HG03039 (cell line): Measurements from ENCODE around the gene ASH1L.
"Not testable (repeated sequence)": the region's sequence is repeated elsewhere in the genome, so short reads cannot be mapped to it uniquely, and the experiment has no call there.

Experiments used
- ATAC-seq: cut with Tn5 transposase; IDR thresholded peaks from one replicate; pipeline ENCODE4 v1.9.1; 2021; ENCODE audit warnings: mild to moderate bottlenecking, moderate library complexity; ENCODE audit not compliant: unreplicated experiment

The ASH1L gene

DNA sequence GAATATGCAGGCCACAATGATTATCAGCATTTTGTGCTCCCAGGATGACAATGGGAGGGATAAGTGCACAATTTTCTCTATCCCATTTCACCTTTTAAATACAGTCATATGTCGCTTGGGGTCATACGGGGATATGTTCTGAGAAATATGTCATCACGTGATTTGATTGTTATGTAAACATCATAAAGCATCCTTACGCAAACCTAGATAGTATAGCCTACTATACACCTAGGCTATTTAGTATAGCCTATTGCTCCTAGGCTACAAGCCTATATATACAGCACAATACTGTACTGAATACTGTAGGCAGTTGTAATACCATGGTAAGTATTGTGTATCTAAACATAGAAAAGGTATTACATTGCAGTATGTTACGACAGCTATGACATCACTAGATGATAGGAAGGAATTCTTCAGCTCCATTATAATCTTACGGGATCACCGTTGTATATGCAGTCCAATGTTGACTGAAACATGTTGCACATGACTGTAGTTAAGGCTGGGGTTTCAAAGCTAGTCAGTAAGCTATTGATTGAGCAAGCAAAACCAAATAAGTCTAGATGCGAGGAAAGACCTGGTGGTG, 223.0 kb downstream of the ASH1L start:
- no peak for ATAC-seq

DNA sequence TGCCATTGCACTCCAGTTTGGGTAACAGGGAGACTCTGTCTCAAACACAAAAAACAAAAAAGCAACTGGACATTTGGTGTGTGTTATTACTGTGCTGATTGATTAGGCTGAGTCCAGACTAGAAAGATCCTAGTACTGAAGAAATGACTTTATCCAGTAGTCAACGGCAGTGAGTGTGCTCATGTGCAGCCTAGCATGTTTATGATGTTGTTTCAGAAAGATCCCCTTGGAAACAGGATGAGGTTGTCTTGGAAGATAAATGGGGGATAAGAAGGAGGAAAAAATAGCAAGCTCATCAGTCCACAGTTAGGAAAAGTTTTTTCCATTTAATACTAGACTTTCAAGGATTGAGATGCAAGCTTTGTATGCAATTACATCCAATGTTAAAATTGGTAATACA, 227.6 kb downstream of the ASH1L start:
- ATAC-seq, result no peak

DNA sequence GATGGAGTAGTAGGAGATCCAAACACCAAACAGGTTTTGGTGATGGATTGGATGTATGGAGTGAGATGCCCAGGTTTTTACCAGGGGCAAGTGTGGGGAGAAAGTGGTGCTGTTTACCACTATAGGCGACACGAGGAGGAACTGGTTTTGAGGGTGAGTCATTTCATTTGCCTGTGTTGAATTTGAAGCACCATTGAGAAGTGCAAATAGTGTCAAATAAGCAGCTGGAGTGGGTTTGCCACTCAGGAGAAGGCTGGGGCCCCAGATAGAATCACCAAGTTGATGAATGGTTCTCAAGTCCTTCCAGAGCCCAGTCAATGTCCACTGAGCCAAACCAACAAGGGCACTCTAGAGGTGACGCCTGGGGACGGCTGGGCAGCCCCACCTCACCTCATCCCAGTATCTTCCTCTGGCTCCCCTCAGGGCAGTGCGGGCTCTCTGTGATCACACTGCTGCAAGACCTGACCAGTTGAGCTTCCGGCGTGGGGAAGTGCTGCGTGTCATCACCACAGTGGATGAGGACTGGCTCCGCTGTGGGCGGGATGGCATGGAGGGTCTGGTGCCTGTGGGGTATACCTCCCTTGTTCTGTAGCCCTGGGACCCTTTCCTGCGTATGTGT, 232.5 kb downstream of the ASH1L start:
- no peak for ATAC-seq

DNA sequence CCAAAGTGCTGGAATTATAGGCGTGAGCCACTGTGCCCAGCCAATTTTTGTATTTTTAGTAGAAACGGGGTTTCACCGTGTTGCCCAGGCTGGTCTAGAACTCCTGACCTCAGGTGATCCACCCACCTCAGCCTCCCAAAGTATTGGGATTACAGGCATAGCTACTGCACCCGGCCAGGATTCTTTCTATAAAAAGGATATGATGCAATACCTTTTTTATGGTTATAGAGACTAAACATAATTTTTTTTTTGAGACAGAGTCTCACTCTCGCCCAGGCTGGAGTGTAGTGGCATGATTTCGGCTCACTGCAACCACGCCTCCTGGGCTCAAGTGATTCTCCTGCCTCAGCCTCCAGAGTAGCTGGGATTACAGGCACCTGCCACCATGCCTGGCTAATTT, 233.7 kb downstream of the ASH1L start:
- ATAC-seq, result not testable (repeated sequence)

DNA sequence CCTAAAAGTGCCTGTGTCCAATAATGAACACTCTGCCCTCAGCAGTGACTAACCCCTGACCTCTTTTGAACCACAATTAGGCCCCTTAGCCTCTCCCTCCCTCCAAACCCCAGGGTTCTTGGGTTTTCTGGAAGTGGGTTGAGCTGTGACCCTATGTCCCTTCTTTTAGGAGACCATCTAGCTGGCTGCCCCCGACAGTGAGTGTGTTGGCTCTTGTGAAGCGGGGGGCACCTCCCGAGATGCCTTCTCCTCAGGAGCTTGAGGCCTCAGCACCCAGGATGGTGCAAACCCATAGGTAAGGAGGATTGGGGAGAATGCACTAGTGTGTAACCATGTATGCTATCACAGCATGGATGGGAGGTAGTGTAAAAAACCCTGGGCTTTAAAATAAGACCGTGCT, 234.6 kb downstream of the ASH1L start:
- no peak for ATAC-seq

DNA sequence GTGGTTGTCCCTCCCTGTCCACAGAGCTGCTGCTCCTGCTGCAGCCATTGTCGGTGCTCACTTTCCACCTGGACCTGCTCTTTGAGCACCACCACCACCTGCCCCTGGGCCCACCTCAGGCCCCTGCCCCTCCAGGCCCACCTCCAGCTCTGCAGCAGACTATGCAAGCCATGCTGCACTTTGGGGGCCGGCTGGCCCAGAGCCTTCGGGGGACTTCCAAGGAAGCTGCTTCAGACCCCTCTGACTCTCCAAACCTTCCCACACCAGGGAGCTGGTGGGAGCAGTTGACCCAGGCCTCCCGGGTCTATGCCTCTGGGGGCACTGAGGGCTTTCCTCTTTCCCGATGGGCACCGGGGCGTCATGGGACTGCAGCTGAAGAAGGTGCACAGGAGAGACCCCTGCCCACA, 236.0 kb downstream of the ASH1L start:
- ATAC-seq, result no peak

DNA sequence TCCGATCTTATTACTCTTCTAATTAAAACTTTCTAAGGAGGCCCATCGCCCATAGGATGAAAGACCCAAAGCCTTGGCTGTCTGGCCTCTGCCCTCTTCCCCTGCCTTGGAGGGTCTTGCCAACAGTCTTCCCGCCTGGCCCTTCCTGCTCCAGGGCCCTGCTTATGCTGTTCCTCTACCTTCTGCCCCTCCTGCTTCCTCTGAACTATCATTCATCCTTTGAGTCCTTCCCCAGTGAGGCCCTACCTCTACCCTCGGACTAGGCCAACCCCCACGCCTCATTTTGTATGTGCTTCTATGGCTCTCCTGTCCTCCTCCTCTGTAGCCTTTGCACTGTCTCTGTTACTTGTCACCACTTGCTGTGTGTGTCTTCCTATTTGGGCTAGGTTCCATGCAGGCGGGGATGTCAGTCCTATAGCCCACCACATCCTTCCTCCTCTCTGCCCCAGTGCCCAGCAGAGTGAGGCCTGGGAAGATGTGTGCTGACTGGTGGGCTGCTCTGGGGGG, 236.5 kb downstream of the ASH1L start:
- ATAC-seq, result no peak

DNA sequence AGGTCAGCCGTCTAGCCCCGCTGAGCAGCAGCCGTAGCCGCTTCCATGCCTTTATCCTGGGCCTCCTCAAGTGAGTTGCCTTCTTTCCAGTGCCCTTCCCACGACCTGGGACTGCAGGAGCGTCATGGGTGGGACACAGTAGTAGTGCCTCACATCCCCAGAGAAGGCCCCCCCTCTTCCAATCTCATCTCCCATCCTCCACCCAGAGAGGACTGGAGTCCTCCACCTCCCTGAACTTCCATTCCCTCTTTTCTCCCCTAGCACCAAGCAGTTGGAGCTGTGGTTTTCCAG, 237.1 kb downstream of the ASH1L start:
- no peak for ATAC-seq

DNA sequence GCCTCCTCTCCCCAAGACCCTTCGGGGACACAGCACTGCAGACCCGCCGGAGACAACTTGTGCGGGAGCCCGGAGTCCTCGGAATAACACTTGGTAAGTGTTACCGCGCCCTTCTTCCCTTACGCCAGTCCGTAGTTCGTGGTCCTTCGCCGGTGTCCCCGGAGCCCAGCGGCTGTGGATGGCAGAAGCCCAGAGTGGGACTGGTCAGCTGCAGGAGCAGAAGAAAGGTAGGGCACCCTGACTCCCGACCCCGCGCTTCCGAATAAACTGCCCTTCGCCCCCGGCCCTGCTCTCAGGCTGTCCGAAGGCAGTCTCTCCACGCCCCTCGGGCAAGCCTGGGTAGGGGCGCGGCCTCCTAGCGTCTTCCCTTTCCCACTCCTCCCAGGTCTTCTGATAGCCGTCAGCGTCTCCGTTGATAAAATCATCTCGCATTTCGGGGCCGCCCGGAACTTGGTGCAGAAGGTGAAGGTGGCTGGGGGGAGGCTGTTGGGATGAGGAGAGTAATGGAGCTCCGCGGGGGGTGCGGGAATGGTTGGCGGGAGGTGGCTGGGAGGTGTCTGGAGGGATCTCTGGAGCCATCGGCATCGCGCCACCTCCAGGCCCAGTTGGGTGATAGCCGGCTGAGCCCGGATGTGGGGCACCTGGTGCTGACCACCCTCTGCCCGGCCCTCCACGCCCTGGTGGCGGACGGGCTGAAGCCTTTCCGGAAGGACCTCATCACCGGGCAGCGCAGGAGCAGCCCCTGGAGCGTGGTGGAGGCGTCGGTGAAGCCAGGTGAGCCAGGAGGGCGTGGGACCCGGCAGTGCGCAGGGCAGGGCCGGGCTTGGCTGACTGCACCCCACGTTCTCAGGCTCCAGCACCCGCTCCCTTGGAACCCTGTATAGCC, 237.6 kb downstream of the ASH1L start:
- no peak for ATAC-seq

DNA sequence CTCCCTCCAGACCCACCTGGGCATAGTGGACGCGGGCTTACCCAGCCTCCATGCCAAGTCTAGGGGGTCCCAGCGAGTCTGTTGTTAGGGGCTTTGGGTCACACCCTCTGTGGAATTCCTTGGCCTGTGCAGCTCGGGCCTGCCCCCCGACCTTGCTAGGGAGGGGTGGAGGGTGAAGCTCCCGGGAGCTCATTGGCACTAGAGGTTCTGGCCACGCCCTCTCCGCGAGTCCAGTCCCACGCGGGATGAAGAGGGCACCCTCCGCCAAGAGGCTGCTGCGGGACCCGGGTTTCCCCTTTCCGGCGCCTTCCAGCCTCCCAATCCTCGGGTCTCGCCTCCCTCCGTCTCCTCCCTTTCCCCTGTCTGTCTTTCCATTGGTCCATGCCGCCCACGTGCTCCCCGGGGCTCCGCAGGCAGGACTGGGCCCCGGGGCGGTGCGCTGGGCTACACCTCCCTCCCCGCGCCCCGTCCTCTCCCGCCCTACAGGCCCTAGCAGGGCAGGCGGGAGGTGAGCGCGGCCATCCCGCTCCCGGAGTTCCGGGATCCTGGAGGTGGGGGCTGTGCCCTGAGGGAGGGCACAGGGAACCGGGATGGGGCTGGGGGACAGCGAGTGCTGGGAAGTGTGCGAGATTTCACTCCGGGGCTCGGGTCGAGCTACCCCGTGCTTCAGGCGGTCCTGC, 238.4 kb downstream of the ASH1L start:
- peak; percentile 55 for ATAC-seq

DNA sequence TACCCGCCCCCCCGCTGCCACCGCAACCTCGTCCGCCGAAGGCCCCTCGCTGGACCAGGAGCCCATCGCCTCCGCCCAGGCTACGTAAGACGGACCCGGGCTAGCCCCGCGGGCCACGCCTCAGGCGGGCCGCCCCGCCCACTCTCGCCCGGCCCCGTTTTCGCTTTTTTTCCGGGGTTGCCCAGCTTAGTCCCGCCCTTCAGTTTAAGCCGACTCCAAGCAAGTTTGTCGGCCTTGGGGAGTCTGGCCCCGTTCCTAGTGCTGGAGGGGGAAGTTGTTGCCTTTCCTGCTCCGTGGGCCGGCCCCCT, 238.9 kb downstream of the ASH1L start:
- ATAC-seq, result peak; percentile 36

DNA sequence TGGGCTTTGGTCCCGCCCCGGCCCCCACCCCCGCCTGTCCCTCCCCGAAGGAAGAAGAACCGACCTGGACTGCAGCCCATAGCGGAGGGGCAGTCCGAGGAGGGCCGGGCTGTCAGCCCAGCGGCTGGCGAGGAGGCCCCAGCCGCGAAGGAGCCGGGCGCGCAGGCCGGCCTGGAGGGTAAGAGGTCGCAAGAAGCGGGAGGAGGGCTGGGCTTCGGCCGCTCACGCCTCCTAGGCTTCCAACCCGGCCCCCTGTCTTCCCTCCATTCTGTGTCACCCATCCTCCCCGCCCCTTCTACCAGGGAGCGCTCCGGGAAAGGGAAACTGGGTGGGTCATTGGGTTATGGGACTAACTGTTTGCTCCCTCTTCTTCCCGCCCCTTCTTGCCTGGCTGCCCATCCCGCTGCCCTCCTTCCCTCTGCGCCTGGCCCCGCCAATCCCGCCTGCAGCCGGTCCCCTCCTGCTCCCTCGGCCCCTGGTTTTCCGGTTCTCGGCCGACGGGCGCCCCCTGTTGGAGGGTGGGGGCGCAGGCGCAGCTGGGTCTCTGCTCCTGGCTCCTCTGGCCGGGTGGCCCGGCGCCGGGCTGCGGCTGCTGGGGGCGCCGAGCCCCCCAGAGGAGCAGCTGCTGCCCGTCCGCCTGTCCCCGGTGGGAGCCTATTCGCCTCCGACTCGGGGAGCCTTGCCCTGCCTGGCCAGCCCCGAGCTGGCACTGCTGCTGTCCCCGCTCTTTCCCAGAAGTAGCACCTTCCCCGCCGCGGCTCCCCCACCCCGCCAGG, 239.5 kb downstream of the ASH1L start:
- peak; percentile 32 for ATAC-seq

DNA sequence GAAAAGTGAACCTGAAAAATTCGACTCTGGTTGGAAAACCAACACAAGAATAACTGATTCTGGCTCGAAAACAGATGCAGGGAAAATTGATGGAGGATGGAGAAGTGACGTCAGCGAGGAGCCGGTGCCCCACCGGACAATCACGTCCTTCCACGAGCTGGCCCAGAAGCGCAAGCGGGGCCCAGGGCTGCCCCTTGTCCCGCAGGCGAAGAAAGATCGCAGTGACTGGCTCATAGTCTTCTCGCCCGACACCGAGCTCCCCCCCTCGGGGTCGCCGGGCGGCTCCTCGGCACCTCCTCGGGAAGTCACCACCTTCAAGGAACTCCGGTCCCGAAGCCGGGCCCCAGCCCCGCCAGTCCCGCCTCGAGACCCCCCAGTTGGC, 240.0 kb downstream of the ASH1L start:
- no peak for ATAC-seq

DNA sequence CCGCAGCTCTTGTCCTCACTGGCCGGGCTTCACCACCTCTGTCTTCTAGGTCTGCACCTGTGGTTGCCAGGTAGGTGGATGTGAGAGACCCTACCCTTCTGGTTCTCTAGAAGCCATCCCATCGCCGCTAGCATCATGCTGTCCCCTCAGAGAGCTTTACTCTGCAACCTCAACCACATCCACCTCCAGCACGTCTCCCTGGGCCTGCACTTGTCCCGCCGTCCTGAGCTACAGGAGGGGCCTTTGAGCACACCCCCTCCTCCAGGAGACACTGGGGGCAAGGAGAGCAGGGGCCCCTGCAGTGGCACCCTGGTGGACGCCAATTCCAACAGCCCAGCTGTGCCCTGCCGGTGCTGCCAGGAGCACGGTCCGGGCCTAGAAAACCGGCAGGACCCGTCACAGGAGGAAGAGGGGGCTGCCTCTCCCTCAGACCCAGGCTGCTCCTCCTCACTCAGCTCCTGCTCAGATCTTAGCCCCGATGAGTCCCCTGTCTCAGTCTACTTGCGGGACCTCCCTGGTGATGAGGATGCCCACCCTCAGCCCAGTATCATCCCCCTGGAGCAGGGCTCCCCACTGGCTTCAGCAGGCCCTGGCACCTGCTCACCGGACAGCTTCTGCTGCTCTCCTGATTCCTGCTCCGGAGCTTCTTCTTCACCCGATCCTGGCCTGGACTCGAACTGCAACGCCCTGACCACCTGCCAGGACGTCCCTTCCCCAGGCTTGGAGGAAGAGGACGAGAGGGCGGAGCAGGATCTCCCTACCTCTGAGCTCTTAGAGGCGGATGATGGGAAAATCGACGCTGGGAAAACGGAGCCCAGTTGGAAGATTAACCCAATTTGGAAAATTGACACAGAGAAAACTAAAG, 240.7 kb downstream of the ASH1L start:
- ATAC-seq, result no peak

DNA sequence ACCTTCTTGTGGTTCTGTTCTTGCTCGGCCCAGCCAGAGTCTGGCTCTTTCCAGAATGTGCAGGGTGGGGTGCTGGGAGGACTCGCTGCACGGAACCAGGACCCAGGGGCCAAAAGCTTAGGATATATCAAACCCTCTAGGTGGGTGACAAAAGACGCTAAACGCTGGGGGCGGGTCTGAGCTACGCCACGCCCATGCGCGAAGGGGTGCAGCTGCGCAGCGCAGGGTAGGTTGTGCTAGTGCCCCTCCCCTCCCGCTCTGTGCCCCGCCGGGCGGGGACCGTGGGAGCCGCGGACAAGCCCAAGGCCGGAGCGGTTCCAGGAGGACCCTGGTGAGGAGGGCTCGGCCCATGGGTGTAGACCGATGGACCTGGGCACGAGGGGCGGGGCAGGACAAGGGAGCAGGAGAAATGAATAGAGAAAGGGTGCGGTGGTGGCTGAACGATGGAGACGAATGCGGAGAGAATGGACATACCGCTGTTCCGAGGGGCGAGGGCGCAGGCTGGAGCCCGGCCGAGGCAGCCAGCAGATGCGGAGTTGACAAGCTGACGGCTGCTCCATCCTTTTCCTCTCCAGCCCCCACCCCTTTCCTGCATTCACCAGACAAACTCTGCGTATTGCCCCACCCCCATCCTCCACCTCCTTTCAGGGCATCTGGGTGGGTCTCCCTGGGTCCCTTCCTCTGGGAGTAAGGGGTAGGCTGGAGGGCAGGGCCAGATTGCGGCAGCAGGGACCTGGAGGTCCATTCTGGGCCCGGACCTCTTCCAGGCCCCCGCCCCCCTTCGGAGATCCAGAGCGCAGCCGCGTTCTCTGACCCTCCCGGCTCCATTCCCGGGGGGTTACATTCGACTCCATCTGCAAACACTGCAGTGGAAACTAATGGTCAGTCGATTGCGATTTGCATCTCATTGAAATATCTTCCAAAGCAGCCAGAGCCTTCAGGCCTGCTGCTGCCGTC, 241.7 kb downstream of the ASH1L start, which contains the start of gene RUSC1:
TSS of gene RUSC1 (plus strand) at position 234 of the 957 bp plus-strand sequence. CDS start 880 bp downstream, outside the sequence.
- no peak for ATAC-seq

DNA sequence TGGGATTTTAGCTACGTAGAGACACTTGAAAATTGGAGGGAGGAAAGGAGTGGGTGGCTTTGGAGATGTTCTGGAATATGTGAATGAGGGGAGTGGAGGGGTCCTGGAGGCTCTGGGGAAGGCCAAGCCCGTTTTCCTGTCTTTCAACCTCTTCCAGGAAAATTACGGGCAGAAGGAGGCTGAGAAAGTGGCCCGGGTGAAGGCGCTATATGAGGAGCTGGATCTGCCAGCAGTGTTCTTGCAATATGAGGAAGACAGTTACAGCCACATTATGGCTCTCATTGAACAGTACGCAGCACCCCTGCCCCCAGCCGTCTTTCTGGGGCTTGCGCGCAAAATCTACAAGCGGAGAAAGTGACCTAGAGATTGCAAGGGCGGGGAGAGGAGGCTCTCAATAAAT, 242.4 kb downstream of the ASH1L start:
- no peak for ATAC-seq

DNA sequence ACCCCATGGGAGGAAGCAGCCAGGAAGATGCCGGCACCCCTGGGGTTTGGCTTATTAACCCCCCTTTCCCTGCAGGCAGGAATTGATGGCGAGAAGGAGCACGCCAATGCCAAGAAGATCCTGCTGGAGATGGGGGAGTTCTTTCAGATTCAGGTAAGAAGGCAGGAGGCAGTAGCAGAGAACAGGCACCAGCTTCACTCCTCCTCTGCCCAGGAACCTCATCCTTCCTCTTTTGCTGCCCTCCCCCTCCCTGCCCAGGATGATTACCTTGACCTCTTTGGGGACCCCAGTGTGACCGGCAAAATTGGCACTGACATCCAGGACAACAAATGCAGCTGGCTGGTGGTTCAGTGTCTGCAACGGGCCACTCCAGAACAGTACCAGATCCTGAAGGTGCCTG, 243.1 kb downstream of the ASH1L start:
- ATAC-seq, result no peak

DNA sequence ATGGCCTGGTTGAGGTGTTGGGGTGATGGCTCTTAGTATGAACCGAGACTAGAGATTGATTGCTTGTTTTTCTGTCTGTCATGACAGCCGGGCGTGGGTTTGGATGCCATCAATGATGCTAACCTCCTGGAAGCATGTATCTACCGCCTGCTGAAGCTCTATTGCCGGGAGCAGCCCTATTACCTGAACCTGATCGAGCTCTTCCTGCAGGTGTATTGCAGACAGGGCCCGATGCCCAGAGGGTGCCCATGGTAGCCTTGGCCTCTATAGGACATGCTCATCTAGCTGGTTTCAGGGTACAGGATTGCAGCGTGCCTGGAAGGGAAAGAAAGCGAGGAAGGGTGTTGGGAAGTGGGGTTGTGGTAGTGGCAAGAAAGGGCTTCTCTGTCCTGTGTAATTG, 244.5 kb downstream of the ASH1L start:
- ATAC-seq, result no peak

DNA sequence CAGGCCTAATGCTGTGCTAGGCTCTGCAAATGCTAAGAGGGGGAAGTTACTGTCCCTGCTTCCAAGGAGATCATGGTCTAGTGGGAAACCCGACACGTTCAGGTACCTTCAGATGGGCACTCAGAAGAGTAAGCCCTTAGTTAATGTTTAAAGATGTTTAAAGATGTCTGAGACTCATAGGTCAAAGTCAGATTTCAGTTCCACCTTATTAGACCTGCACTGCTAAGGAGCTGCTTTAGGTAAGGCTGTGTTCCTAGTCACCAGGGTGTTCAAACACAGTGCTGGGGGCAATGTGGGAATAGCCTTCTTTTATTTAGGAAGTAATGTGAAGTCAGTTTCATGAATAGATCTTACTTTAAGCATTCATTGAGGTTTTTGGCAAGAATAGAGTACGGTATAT, 245.7 kb downstream of the ASH1L start:
- no peak for ATAC-seq
